OCI-LY3 (cell line): ENCODE measurements around the gene INVS.

Experiments
- CTCF ChIP-seq: fragments of 200-600, 300-600 bp; sonication (generic); IDR thresholded peaks from 2 replicates; pipeline ENCODE4 v1.5.1; 2014; ENCODE audit warnings: antibody characterized with exemption, low read length, low read depth
- EZH2phosphoT487 ChIP-seq: fragments of 200-600 bp; shearing (Covaris generic); IDR thresholded peaks from 2 replicates; pipeline ENCODE4 v1.6.1; 2018; ENCODE audit warnings: antibody characterized with exemption, mixed run types, low read depth

- TF ChIP-seq CTCF (peak; percentile 85), EZH2phosphoT487 (no peak)
Measured at GRCh38 chr9:100216178-100216787, 117.2 kb downstream of the INVS start.
